Stimulated activated CD4-positive, alpha-beta T cell treated with anti-CD3 and anti-CD28 coated beads, Interleukin-4, amount 100 ng/mL, for 24 hours (primary cell): ENCODE results near the gene NPTXR.

Experiments used
- DNase-seq: peaks from one replicate; pipeline ENCODE4 v3.0.0-alpha.2; 2020

NPTXR gene

GRCh38 chr22:38850941-38851849 is 7.4 kb upstream of the NPTXR start:
- no peak for DNase-seq

GRCh38 chr22:38850399-38850798 is 6.6 kb upstream of the NPTXR start:
- DNase-seq = no peak

- no peak for DNase-seq
Measured at GRCh38 chr22:38849811-38850210, 6.0 kb upstream of the NPTXR start.

- DNase-seq = no peak
Measured at GRCh38 chr22:38846412-38846811, 2.6 kb upstream of the NPTXR start.

- DNase-seq = no peak
Measured at GRCh38 chr22:38845004-38845740, 1.3 kb upstream of the NPTXR start.

GRCh38 chr22:38844315-38845003 is 631 bp upstream of the NPTXR start:
- no peak for DNase-seq

DNA sequence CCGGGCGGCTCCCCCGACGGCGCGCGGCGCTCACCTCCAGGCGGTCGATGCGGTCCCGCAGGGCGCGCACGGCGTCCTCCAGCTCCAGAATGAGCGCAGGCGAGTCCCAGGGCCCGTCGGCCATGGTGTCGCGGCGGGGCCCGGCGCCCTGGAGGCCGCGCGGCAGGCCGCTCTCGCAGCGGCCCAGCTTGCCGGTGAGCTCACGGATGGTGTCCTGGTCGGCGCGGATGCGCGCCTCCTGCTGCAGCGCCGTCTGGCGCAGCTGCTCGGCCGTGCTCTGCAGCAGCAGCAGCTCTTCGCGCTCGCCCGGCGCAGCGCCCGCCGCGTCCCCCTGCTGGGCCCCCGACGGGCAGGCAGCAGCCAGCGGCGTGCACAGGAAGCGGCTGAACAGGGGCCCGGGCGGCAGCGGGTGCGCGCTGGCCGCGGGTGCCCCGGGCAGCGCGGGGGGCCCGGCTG is 599 bp downstream of the NPTXR start:
- DNase-seq = peak; percentile 44

GRCh38 chr22:38842512-38843200 is 1.2 kb downstream of the NPTXR start:
- DNase-seq = no peak

- DNase-seq = no peak
Measured at GRCh38 chr22:38841635-38842034, 2.2 kb downstream of the NPTXR start.

GRCh38 chr22:38841211-38841610 is 2.6 kb downstream of the NPTXR start:
- DNase-seq = no peak

- DNase-seq = no peak
Measured at GRCh38 chr22:38840129-38840528, 3.7 kb downstream of the NPTXR start.

DNA sequence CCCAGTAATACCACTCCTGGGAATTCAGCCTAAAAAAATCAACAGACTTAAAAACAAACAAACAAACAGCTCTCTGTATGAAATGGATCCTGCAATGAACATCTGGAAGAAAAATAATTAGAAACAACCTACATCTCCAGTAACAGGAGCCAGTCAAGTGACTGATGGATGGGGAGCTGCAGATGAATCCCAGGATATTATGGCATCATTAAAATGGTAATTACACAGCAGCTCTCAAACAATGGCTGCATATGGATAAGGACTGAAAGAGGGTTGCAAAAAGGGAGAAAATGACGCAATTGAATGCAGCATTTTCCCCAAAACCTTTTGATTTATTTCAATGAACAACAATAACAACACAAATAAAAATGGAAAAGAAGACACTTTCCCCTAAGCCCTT is 4.1 kb downstream of the NPTXR start:
- no peak for DNase-seq

DNA sequence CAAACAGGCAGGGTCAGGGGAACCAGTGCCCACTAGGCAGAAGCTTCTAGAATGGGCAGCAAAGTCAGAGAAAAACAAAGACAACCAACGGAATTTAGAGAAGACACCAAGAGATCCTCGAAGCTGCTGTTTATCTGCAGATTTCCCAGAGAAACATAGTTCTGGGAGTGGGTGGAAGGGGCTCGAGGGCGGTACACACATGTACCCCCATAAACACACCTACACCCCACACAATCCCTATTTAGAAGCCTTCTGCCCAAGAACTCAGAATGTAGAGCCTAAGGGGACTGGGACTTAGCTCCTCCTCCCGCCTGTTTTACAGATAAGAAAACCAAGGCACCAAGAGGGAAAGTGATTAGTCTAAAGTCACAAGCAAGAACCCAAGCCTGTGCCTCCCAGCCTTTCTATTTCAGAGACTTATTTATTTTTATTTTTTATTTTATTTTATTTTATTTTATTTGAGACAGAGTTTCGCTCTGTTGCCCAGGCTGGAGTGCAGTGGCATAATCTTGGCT is 6.4 kb downstream of the NPTXR start:
- DNase-seq = no peak

DNA sequence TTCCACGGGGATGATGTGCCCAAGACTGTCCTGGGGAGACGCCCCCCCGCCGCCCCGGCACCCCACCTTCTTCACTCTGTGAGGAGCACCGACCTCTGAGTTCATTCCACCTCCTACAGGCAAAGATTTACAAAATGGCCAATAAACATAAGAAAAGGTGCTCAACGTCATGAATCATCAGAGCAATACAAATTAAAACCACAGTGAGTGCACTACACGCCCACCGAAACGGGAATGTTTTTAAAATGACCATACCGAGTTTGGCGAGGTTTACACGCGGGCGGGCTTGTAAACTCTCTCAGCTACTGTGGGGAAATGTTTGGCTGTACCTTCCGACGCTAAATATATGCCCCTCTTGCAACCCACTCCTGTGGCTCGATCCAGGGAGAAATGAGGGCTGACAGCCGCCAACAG is 7.9 kb downstream of the NPTXR start:
- no peak for DNase-seq

- no peak for DNase-seq
Measured at GRCh38 chr22:38834991-38835390, 8.8 kb downstream of the NPTXR start.

- DNase-seq = no peak
Measured at GRCh38 chr22:38834215-38834953, 9.4 kb downstream of the NPTXR start.

DNA sequence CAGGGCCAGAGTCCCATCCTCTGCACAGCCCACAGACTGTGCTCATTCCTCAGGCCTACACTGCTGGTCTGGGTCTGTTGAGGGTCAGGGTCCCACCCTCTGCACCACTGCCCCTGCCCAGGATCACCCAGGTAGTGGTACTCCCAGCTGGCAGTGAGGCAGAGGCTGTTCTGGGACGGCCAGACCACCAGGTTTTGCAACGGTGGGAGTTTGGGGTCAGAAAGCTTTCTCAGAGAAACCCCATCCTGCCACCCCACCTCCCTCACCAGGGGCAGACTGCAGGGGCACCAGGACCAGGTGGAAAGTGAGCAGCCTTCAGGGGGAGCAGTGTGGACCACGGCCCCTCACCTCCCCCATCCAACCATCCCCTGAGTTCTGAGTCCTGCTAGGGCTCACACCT is 10.8 kb downstream of the NPTXR start:
- DNase-seq = no peak

- DNase-seq = no peak
Measured at GRCh38 chr22:38832005-38832978, 11.5 kb downstream of the NPTXR start.

- DNase-seq = no peak
Measured at GRCh38 chr22:38831166-38831945, 12.5 kb downstream of the NPTXR start.

DNA sequence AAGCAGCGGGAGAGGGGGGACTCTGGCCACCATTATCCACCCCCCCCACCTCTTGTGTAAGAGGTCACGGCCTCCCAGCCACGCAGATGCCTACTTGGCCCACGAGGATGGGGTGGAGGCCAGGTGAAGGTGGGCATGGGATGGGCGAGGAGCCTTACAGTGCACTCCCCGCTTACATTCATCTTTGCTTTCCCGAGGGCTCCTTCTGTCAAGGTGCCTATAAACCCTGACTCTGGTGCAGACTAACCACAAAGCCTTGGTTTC is 13.1 kb downstream of the NPTXR start:
- DNase-seq = no peak
